ENCODE results near the gene SERPINB11.

Gene SERPINB11

GRCh38 chr18:63762518-63762917 lies 59.8 kb downstream of the SERPINB11 start:
- Mint-ChIP-seq H3K9me3 (peaks cover 7% of the 10 kb centered on the region), H3K4me3 (no peak overlapping the region), H3K36me3 (no peaks in the 10 kb centered on the region), H3K4me1 (no peaks in the 10 kb centered on the region), H3K27ac (no peak overlapping the region), H3K27me3 (no peaks in the 10 kb centered on the region)

DNA sequence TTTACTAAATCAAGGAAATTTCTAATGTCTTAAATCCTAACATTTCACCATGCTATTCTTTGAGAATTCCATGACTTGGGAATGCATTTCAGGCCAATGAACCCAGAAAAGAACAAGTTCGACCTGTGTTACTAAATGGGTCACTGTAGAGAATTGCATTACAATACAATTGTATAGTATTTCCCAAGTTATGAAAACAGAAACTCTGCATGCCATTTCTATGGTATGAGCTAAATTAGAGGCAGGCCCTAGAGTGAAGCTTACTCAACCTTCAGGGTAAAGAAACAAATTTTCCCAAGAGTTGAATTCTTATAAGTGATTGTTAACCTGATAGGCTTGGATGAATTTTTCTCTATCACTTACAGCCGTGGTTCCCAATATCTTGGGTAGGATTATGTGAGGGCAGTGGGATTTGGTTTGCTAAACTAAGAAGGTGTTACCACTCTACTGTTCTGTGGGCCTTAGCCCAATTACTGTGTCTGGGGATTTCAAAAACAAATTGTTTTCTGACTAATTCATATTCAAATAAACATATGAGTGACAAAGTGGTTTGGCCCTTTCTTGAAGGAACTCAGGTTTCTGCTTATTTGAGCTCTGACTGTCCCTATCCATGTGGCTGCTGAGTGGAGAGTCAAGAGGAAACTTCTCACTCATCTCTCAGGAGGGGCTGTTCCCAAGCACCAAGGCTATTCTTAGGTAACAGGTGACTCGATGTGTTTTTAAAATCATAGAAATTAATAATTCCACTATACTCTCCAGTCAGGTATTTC lies 61.3 kb downstream of the SERPINB11 start:
- Mint-ChIP-seq H3K4me3 (no peak overlapping the region), H3K27me3 (peaks cover 4% of the 10 kb centered on the region), H3K36me3 (no peaks in the 10 kb centered on the region), H3K9me3 (peaks cover 7% of the 10 kb centered on the region), H3K27ac (no peak overlapping the region), H3K4me1 (no peaks in the 10 kb centered on the region)

GRCh38 chr18:63765837-63766236 lies 63.1 kb downstream of the SERPINB11 start:
- Mint-ChIP-seq H3K4me3 (no peak overlapping the region), H3K36me3 (no peaks in the 10 kb centered on the region), H3K4me1 (no peaks in the 10 kb centered on the region), H3K27ac (no peak overlapping the region), H3K9me3 (no peaks in the 10 kb centered on the region), H3K27me3 (peaks cover 4% of the 10 kb centered on the region)

Measured in activated naive CD4-positive, alpha-beta T cell treated with anti-CD3 and anti-CD28 coated beads, Interleukin-2, amount 50 U/mL, for 24 hours (primary cell).